Stimulated activated CD4-positive, alpha-beta T cell treated with anti-CD3 and anti-CD28 coated beads, Interleukin-15, amount 100 ng/mL, for 1 hour (primary cell): ENCODE measurements around the gene ZFHX3.

Source experiments
- DNase-seq, 2 donors: peaks; one replicate each; pipeline ENCODE4 v3.0.0-alpha.2; 2020; ENCODE audit warnings: low read depth in 1 of 2, low spot score in 1 of 2

Gene ZFHX3

DNA sequence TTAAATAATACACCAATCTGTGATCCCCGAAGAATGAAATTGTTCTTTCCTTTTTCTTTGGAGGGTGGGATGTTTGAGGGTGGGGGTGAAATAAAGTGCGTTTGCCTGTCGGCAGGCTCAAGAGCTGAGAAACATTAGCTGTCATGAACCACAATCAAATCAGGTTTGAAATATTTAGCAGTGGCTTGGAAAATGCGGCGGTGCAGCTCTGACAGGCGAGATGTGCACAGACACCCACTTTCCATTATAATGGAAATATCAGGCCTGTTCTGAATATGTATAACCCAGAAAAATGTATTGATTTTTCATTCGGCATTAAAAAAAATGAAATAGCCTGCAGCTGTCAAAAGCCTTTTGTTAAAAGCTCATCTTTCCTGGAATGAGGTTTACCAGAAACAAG is 212.8 kb downstream of the ZFHX3 start:
- DNase-seq, result no peak

DNA sequence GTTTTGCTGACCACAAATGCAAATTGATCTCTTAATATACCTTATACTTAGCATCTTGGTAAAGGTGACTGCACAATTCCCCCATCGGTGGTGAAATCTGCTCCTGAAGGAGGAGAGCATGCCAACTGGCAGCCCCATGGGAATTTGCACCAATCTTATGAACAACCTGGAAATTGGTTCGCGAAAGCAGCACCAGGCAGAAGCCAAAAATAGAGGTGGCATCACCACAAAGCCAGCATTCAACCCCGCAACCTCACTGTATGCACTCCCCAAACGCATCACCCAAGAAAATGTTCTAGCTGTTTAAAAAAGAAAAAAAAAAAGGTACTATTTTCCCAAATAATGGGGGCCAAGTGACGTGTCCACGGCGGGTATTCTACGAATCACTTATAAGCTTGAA is 213.4 kb downstream of the ZFHX3 start:
- no peak for DNase-seq

DNA sequence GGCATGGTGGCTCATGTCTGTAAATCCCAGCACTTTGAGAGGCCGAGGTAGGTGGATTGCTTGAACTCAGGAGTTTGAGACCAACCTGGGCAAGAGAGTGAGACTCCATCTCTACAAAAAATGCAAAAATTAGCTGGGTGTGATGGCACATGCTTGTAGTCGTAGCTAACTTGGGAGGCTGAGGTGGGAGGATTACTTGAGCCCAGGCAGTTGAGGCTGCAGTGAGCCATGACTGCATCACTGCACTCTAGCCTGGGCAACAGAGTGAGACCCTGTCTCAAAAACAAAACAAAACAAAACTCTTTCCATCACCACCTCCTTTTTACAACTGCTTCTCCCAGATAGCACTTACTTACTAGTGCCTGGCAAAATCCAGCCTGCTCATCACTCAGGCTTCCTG is 214.0 kb downstream of the ZFHX3 start:
- DNase-seq, result no peak

DNA sequence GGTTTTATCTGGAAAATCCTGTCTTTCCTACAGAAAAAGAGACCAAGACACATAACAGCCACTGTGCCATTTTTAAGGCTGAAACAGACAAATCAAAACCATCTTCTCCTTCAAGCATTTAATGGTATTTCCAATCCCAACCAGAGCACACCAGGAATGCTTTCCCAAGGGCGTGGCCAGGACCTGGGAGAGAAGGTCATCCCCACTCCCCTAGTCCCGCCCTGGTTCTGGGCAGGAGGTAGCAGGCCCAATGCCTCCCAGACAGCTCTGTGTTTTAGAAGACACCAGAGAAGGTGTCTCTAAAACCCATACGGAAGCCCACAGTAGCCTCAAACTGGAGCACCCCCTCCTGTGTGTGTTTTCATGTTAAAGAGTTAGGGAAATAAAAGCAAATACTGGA is 214.4 kb downstream of the ZFHX3 start:
- DNase-seq, result no peak

DNA sequence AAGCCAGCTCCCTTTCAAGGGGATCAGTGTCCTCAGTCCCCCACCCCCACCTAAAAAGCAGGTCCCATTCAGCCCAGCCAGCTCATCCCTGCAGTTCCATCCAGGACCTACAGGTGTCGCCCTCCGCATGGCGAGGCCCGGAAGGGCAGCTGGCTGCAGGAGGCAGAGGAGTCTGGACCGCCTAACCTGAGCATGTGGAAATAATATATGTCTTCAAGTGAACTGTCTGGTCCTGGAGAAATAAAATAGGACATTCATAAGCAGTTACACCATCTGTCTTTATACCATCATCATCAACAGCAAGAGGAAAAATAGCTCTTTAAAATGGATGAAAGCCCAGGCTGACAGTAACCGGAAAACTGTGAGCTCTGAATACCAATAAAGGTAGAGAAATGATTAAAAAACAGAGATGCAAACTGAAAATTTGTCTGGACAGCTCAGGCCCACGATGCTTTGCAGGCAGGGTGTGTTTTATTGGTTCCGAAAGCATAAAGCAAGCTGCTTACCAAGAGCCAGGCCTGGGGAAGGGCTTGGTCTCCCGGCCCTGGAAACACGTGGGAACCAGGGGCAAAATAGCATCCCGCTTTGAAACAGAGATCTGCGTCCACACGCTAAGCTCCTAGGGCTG is 215.2 kb downstream of the ZFHX3 start:
- peak; percentile 22 to 58 for DNase-seq

DNA sequence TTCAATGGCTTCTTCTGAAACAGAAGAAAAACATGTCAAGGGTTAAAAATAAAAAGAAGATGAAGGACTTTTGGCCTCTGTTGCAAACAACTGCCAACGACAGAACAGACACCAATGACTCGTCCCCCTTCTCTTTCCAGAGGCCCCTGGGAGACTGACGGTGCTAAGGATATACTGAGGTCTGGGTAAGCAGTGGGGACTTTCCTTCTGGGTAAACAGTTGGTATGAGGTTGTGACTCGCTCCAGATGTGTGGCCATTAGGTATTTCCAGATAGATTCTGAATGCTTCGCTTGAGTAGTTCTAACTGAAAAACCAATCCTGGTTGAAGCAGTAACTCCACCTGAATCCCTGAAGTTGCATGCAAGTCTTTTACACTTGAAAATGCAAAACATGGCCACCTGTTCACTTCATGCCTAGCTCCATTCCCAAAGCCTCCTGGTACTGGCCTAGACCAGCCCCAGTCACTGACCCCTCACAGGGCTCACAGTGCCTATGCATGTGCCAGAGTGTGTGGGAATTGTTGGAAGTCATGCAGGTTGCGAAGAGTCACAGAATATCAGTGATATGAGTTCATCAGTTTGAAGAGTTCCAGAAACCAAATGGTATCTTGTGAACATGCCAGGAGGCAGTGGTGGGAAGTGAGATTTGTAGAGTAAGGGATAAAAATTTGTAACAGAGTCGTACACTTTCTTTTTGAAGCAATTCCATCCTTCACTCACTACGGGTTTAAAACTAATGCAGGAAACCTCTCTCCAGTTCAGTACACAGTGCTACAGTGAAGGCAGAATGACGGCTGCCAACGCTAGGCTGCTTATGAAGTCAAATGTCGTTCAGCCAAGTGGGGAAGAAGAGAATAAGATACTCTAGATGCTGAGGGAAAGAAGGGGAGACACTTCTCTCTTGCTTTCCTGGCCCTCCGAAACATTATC is 217.8 kb downstream of the ZFHX3 start:
- DNase-seq, result no peak

DNA sequence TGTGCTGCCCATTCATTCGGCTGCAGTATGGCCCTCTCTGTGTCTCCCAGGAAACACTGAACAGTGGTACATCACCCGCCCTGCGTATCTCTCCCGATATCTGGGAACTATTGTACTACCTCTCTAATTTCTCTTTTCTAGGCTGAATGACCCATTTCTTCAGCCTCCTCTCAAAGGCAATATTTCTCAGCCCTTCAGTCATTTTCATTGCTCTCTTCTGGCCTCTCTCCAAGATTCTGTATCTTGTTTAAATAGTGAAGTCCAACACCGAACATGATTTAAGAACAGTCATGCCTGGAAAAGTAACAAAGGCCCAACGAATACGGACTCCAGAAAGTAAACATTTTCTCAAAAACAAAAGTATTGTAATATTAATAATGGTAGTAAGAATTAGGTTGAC is 220.1 kb downstream of the ZFHX3 start:
- DNase-seq, result no peak

DNA sequence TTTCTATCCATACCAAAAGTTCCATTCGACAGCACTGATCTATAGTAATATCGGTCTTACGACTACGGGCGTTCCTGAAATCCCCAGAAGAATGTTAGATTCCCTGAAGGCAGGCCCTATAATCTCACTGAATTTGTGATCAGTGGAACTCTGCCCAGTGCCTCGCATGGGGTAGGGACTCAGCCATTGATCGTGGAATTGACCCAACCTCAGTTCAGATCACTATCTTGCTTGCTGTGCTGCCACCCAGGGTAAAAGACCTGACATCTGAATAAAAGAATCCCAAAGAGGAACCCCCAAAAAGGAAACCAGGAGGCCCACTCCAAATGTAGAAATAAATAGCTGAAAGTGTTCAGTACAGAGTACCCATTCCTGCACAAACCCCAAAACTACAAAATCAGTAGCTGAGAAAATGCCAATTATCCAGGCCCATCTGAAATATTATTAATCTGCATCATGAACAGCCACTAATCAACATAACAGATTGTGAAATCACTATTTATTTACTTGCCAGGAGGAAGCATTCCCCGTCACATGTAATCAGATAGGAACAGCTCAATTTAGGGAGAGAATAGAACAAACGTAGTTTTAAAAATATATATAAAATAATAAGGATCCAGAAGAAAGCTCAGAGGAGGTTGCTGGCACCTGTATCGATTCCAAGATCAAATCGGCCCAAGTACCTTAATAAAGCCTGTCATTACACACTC is 221.9 kb downstream of the ZFHX3 start:
- no peak for DNase-seq

DNA sequence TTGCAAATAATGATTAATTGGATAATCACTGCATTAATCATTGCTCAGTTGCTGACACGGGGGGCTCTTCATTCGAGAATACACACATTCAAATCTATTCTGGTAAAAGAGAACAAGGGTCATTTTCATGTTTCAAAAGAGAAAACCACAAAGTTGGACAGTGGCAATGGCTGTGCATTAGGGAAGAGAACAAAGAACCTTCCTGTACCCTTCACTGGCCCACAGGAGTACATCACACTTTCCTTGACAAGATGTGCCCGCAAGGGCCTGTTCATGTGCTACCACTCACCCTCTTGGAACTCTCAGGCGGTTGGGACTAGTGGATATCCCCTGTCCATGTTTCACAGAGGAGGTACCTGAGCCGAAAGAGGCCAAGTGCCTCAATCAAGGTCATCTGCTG is 223.2 kb downstream of the ZFHX3 start:
- DNase-seq, result no peak

DNA sequence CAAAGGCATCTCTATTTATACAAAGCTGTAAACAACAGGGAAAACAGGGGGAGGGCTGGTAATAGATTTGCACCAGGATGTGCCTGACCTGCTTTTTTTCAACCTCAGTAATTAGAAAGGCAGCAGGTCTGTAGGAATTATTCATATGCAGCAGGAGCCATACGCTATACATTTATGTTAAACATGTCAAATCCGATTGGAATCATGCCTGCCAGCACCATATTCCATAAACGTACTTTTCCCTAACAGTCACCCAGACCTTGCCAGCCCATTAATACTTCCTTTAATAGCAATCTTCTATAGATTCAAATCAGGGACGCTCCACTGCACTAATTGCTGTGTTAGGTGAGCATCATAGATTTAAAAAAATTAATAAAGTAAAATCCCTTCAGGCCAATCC is 223.9 kb downstream of the ZFHX3 start:
- DNase-seq, result no peak

DNA sequence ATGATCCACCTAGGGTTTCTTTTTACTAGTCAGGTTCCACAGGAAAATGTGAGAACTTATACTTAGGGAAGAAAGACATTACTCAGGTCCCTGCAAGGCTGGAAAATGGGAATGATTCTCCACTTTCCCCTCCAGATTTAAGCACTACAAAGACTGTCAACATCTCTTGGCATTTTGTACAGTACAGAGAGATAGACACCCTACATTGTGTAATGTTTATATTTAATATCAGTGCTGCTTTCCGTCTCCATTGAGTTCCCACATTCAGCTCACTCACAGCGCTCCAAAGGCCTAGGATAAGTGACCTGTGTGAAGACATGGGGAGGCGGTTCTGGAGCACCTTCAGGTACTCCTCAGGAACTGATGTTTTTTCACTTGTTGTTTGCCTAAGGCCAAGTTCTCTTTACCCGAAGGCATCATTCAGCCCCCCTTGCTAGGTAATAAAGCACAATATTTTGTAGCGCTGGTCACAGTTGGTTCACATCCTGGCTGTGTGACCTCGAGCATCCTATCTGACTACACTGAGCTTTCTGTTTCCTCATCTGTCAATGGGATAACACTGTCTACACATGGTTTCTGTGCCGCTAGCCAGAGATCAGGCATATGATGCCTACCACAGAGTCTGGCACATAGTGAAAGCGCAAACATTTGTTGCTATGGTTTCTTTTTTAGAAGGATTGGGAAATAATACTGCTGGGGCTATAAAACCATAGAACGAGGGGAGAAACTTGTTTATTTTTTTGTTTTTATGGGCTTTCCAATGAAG is 226.6 kb downstream of the ZFHX3 start:
- no peak for DNase-seq

DNA sequence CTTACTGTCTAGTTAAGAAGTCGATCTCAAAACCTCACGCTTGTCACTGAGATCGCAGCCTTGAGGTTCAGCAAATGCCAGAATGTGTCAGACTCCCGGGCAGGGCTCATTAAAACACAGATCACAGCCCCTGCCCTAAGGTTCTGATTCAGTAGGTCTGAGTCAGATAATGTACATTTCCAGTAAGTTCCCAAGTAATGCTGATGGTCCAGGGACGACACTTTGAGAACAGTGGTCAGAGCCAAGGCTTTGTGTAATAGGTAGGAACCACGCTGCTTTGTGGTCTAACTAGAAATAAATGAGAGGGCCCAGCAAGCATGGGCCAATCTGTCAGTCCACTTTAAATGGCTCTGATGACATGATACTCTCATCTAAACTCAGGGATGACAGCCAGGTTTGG is 228.6 kb downstream of the ZFHX3 start:
- DNase-seq, result no peak

DNA sequence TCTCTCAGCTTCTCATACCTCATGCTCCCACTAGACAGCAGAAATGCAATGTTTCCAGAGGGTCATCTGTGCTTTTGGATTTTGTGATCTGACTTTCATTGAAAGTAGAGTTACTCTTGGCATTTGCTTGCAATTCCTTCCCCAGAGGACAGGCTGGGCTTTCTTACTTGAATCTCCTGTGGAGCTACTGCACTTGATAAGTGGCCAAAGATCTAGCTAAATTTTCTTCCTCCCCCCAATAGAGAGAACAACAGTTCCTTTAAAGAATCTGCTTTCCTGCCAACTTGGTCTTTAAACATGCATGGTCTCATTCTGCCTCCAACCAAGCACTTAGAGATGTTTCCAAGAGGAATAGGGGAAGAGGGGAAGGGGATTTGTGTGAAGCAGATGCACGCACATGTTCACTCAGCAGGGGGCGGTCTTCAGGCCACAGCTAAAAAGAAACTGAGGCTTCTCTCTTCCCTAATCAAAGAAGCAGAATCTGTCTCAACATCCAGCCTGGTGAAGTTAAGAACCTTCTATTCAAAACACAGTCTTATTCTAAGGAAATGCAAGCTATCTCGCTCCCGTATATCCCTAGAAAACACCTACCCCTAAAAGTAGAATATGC is 229.6 kb downstream of the ZFHX3 start:
- no peak for DNase-seq

DNA sequence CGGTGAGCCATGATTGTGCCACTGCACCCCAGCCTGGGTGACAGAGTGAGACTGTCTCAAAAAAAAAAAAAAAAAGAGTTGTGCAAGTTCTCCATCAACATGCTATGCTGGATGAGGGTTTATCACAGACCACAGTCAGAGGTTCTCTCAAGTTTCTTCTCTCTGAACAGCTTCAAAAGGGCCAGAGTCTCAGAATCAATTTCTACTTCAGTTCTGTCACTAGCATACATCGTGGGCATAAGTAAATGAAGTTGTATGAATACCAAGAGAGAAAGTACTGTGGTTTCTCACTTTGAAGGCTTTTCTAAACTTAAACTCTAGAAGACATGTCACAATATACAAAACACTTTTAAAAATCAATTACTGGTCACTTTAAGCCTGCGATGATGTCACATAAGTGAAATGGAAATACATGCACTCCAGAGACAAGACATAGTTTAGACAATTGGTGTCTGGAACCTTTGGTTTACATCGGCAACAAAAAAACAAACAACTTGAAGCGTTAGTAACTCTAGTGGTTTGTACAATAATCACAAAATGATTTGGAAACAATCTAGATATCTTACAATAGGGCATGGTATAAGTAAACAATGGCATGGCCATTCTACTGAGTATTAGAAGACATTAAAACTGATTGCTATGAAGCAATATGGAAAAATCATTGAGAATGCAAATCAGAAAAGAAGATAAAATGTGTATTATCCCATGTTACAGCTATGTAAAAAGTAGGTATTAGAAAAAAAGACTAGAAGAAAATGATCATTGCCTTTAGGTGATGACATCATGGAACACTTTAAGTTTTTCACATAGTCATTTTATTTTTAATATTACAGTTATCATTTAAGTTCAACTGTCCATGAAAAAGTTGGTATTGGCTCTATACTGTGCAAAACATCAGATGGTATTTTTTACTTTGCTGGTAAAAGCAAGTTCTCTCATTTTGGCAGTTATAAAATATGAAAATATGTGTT is 232.3 kb downstream of the ZFHX3 start:
- no peak for DNase-seq

DNA sequence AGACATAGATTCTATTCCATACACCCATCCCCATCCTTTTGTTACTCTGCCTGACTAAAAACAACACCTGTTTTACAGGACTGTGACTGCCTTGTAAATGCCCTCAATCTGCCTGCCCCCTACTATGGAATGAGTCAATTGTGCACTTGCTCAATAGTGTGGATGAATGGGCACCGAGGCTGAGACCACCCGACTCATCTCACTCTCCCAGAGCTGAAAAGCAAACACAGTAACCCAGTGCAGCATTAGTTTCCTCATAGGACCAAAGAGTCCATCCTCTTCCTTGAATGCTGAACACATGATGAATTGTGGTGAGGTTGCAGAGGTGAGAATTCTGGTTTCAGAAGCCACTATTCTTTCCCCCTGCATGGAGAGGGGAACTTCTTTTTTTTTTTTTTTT is 233.7 kb downstream of the ZFHX3 start:
- DNase-seq, result no peak

DNA sequence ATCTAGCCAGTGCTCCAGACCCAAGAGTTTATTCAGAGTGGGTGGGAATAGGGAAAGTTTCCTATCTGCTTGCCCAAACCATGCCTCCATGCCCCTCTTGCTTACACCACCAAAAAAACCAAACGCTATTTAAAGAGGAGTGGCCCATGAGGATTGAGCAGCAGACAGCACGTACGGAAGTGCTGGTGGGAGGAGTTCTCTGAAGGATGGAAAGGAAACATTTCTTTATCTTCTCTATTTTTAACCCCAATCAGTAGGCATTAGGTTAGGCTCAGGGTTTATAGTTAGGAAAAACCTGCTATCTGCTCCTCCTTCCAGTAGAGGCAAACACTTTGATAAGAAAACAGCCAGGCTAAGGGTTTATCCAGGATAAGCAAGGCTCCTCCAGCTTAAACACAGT is 235.3 kb downstream of the ZFHX3 start:
- no peak for DNase-seq

DNA sequence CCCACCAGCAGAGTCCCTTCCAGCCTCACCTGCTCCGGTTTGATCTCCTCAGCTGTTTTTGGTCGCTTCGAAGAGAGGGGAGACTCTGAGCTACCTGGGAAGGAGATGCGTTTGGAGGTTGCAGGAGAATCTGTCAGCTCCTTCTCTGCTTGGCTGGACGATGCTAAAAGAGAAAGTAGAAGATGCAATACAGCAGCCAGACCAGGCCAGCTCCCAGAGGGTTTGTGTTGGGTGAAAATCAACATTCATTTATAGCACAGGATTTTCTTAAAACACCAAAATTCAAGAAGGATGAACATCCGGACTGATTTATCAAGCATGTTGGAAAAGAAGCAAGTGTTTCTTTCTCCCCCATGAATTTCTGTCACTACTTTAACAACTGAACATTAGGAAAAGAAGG is 236.1 kb downstream of the ZFHX3 start:
- no peak for DNase-seq

DNA sequence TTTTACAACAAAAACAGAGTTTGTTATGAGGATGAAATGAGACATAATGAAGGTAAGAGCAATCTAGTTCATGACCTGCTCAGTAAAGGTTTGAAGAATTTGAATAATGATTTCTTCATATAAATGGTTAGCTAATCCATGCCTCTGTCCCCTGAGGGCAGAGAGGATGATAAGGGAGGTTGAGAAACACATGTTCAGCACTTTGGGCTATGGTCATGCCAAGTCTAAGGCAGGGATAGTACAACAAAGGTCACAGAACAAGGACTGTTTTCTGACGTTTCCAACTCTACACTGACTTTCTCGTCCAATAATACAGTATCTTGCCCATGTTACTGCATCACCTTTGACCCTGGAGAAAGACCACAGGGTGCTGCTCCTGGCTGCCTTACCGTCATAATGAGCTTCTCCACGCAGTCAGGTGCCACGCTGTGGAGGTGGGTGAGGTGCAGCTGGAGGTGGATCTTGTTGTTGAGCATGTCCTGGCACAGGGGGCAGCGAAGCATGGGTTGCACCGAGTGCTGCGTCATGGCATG is 236.7 kb downstream of the ZFHX3 start:
- DNase-seq, result no peak

DNA sequence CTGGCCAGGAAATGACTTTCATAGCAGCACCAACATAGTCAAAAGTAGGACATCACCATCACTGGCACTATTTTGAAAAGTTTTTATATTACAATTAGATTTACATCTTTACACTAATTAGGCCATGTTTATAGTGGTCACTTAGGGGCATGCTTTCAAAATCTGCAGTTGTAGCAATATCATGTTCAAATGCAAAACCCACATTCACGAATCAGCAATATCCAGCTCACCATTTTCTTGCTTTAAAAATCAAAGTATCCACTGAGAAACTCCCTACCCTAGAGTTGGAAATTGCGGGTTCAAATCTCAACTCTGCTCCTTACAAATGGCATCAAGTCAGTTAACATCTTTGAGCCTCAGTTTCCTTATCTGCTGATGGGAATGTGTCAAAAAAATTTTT is 237.4 kb downstream of the ZFHX3 start:
- DNase-seq, result no peak

DNA sequence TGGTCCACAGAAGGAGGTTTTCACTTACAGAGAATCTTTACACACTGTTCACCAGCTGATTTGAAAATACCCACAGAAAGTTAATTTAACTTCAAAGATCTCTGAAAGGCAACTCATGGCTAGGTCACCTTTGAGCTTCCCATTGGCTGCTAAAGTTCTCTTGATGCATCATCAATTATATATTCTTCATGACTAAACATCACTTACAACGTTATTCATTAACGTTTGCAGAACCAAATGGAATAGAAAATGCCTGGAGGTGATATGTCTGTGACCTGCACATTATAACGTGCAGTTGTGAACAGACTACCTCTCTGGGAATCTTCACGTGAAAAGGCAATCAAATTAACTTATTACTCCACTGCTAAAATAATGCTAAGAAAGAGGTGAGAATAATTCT is 238.5 kb downstream of the ZFHX3 start:
- DNase-seq, result no peak
